SJCRH30 (cell line): ENCODE data around the gene OXT. TPM values are rescaled to one million over a fixed set of nuclear protein-coding genes. Genes with fewer than 3 reads are reported as not detected.
"Not testable (repeated sequence)": the region's sequence is repeated elsewhere in the genome, so short reads cannot be mapped to it uniquely, and the experiment has no call there.

Source experiments
- DNase-seq, 2 experiments: peaks; one replicate each; pipeline ENCODE4 v3.0.0-alpha.2; 2015 to 2020
- H3K27ac ChIP-seq: fragments of 250-450 bp; sonication (Bioruptor Pico); 2 replicates; pipeline ENCODE4 v1.5.1; 2020; ENCODE audit warnings: mild to moderate bottlenecking, moderate library complexity
- H3K27me3 ChIP-seq: fragments of 250-450 bp; sonication (Bioruptor Pico); 2 replicates; pipeline ENCODE4 v1.5.1; 2020; ENCODE audit warnings: mild to moderate bottlenecking, moderate library complexity
- H3K36me3 ChIP-seq: fragments of 250-450 bp; sonication (Bioruptor Pico); 2 replicates; pipeline ENCODE4 v1.5.1; 2020; ENCODE audit warnings: mild to moderate bottlenecking, moderate library complexity
- H3K4me1 ChIP-seq: fragments of 250-450 bp; sonication (Bioruptor Pico); 2 replicates; pipeline ENCODE4 v1.5.1; 2020; ENCODE audit warnings: mild to moderate bottlenecking, moderate library complexity
- H3K4me3 ChIP-seq: fragments of 250-450 bp; sonication (Bioruptor Pico); 2 replicates; pipeline ENCODE4 v1.5.1; 2020; ENCODE audit warnings: mild to moderate bottlenecking, moderate library complexity
- H3K9me3 ChIP-seq: fragments of 250-450 bp; sonication (Bioruptor Pico); replicated peaks from 2 replicates; pipeline ENCODE4 v1.5.1; 2020; ENCODE audit warnings: mild to moderate bottlenecking, moderate library complexity
- total RNA-seq: library from RNA; depleted of rRNA; stranded (reverse); fragments of >200 nt; shearing (Covaris generic); gene quantifications from 2 replicates; pipeline ENCODE4 v1.2.3, GENCODE V29; 2014

The OXT gene
- total RNA-seq, 1 experiment from 2014 or later = not detected

DNA sequence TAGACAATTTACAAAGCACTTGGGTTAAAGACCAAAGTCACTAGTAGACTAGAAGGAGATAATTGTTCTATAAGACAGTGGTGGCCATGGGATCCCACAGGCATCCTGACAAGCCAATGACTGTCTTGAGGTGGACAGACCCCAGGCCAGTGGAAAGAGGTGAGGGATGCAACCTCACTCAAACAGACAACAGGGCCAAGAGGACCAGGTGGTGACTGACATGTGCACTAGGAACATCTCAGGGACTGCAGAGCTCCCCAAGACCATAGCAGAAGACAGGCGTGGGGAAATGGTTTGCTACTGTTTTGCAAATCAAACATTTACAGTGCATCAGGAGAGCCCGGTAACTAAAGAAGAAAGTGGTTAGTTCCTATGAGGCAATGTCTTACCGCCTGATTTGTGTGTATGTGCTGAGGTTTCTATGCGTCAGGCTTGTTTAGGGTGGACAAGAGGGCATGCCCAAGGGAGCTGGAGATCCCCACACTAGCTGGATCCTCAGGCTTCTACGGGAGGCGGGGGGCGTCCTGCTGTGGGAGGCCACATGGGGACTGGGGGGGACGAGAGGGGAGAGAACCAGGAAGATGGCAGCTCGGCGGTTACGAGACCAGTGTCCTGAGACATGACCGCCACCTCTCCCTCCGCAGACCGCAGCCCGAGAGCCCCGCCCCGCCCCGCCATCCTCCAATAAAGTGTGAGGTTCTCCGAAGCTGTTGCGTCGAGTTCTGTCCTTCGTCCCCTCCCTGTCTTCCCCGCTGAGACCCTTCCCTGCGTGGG lies 26.2 kb upstream of the OXT start:
- Histone ChIP-seq H3K27ac (peak overlapping the region; percentile 67), H3K9me3 (no peaks in the 10 kb centered on the region)

DNA sequence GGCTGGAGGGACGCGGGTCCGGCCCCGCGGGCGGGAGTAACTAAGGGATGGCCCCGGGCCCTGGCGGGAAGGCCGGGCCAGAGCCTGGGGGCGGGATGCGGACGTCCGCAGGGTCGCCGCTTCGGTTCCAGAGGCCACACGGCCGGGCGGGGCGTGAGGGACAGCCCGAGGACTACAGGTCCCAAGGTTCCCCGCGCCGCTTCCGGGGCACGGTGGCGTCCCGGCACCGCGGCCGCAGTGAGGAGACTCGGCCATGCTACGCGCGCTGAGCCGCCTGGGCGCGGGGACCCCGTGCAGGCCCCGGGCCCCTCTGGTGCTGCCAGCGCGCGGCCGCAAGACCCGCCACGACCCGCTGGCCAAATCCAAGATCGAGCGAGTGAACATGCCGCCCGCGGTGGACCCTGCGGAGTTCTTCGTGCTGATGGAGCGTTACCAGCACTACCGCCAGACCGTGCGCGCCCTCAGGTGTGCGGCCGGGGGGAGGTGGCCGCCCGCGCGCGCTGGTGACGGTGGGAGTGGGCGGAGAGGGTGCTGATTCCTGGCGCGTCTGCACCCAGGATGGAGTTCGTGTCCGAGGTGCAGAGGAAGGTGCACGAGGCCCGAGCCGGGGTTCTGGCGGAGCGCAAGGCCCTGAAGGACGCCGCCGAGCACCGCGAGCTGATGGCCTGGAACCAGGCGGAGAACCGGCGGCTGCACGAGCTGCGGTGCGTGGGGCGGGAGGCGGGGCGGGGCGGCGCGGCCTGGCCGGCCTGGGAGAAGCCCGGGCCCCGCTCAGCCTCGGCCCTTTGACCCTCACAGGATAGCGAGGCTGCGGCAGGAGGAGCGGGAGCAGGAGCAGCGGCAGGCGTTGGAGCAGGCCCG lies 25.4 kb upstream of the OXT start, which contains the start of gene MRPS26:
Gene MRPS26 (plus strand): TSS at position 237 of the 861 bp plus-strand sequence. CDS start 17 bp downstream, at position 254.
- Histone ChIP-seq H3K9me3 (no peaks in the 10 kb centered on the region), H3K27ac (peak within 1 kb of the TSS; percentile 67), H3K36me3 (peaks cover 12% of the 10 kb centered on the region; the same call in 1 of the 2 replicates), H3K27me3 (no peaks in the 10 kb centered on the region), H3K4me1 (peaks cover 8% of the 10 kb centered on the region), H3K4me3 (peak within 1 kb of the TSS; percentile 95)
- peak; percentile 88 to 90 for DNase-seq

More for the DNA sequence above, 26.2 kb upstream of the OXT start:
- Histone ChIP-seq H3K36me3 (peaks cover 12% of the 10 kb centered on the region; the same call in 1 of the 2 replicates), H3K4me3 (peak overlapping the region; percentile 95), H3K27me3 (no peaks in the 10 kb centered on the region), H3K4me1 (peaks cover 8% of the 10 kb centered on the region)
- peak; percentile 80 to 83 for DNase-seq

- Histone ChIP-seq H3K4me1 (peaks cover 8% of the 10 kb centered on the region), H3K9me3 (no peaks in the 10 kb centered on the region), H3K27ac (no peak overlapping the region), H3K4me3 (peak overlapping the region; percentile 95), H3K36me3 (peaks cover 12% of the 10 kb centered on the region; the same call in 1 of the 2 replicates), H3K27me3 (no peaks in the 10 kb centered on the region)
- DNase-seq = no peak
Measured at GRCh38 chr20:3046677-3047462, 24.6 kb upstream of the OXT start.

- no peak for DNase-seq
- peaks cover 12% of the 10 kb centered on the region; the same call in 1 of the 2 replicates for H3K36me3 ChIP-seq
- no peak overlapping the region for H3K4me3 ChIP-seq
- peaks cover 8% of the 10 kb centered on the region for H3K4me1 ChIP-seq
- H3K27me3 ChIP-seq = no peaks in the 10 kb centered on the region
- H3K27ac ChIP-seq = no peak overlapping the region
- H3K9me3 ChIP-seq = no peaks in the 10 kb centered on the region
Measured at GRCh38 chr20:3047486-3048419, 23.7 kb upstream of the OXT start.

- Histone ChIP-seq H3K4me3 (no peak overlapping the region), H3K27ac (no peak overlapping the region), H3K27me3 (no peaks in the 10 kb centered on the region), H3K4me1 (peaks cover 3% of the 10 kb centered on the region; the same call in 1 of the 2 replicates), H3K9me3 (no peaks in the 10 kb centered on the region), H3K36me3 (peaks cover 12% of the 10 kb centered on the region; the same call in 1 of the 2 replicates)
- no peak for DNase-seq
Measured at GRCh38 chr20:3051385-3052019, 19.9 kb upstream of the OXT start.

GRCh38 chr20:3059489-3059888 lies 11.9 kb upstream of the OXT start:
- Histone ChIP-seq H3K9me3 (no peaks in the 10 kb centered on the region), H3K4me3 (no peak overlapping the region), H3K36me3 (no peaks in the 10 kb centered on the region), H3K27ac (no peak overlapping the region), H3K27me3 (no peaks in the 10 kb centered on the region), H3K4me1 (no peaks in the 10 kb centered on the region)
- DNase-seq = no peak

- H3K4me1 ChIP-seq, H3K9me3 ChIP-seq, H3K27ac ChIP-seq, H3K4me3 ChIP-seq, H3K27me3 ChIP-seq, DNase-seq, H3K36me3 ChIP-seq: not testable (repeated sequence)
Measured at GRCh38 chr20:3064119-3064518, 7.3 kb upstream of the OXT start.

DNA sequence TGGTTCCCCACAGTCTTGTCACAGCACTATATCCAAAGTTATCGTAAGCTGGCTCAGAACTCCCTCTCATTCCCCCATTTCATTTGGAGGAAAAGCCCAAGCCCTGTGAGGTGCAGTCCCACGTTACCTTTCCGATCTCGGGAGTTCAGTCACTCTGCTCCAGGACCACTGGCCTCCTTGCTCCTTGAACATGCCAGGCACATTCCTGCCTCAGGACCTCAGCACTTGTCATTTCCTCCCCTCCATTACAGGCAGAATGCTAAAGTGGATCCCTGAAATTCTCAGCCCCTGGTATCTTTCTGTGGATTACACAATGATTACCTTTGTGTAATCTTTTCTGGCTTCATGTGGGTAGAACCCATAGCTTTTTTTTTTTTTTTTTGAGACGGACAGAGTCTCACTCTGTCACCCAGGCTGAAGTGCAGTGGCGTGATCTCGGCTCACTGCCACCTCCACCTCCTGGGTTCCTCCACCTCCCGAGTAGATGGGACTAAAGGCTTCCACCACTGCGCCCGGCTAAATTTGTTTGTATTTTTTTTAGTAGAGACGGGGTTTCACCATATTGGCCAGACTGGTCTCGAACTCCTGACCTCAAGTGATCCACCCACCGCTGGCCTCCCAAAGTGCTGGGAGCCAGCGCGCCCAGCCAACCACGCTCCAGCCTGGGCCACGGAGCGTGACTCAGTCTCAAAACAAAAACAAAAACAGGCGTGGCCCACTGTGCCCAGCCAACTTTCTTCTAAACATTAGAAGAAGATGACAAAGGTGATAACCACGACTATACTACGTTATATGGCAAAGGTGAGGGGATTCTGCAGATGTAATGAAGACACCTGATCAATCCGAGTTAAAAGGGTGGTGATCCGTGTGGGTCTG lies 4.0 kb upstream of the OXT start:
- no peak overlapping the region for H3K27ac ChIP-seq
- DNase-seq = no peak
- no peaks in the 10 kb centered on the region for H3K9me3 ChIP-seq
- no peak overlapping the region for H3K4me3 ChIP-seq
- H3K4me1 ChIP-seq = 0 out of 2 replicates have a peak, but pooled peaks cover 2% of the 10 kb centered on the region
- no peaks in the 10 kb centered on the region for H3K36me3 ChIP-seq
- no peaks in the 10 kb centered on the region for H3K27me3 ChIP-seq

DNA sequence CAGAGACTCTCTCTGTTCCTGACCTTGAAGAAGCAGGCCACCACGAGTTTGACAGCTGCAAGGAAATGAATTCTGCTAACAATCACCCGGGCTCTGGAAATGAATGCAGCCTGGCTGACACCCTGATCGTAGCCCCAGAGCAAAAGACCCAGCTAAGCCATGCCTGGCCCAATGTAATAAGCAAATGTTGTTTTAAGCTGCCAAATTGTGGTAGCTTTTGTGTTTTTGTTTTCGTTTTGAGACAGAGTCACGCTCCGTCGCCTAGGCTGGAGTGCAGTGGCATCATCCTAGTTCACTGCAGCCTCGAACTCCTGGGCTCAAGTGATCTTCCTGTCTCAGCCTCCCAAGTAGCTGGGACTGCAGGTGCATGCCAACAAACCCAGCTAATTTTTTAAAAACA lies 3.3 kb upstream of the OXT start:
- Histone ChIP-seq H3K4me1 (0 out of 2 replicates have a peak, but pooled peaks cover 2% of the 10 kb centered on the region), H3K4me3 (no peak overlapping the region), H3K36me3 (no peaks in the 10 kb centered on the region), H3K27ac (no peak overlapping the region), H3K9me3 (no peaks in the 10 kb centered on the region), H3K27me3 (no peaks in the 10 kb centered on the region)
- peak in 1 of 2 experiments; percentile 32 for DNase-seq

- Histone ChIP-seq H3K36me3 (no peaks in the 10 kb centered on the region), H3K4me1 (0 out of 2 replicates have a peak, but pooled peaks cover 2% of the 10 kb centered on the region), H3K27me3 (no peaks in the 10 kb centered on the region), H3K27ac (no peak overlapping the region), H3K9me3 (no peaks in the 10 kb centered on the region), H3K4me3 (no peak overlapping the region)
- DNase-seq = no peak
Measured at GRCh38 chr20:3068986-3069900, 2.2 kb upstream of the OXT start.

- no peak for DNase-seq
- Histone ChIP-seq H3K9me3 (no peaks in the 10 kb centered on the region), H3K27ac (no peak overlapping the region), H3K4me1 (0 out of 2 replicates have a peak, but pooled peaks cover 2% of the 10 kb centered on the region), H3K27me3 (no peaks in the 10 kb centered on the region), H3K36me3 (no peaks in the 10 kb centered on the region), H3K4me3 (no peak overlapping the region)
Measured at GRCh38 chr20:3070725-3071124, 695 bp upstream of the OXT start.

GRCh38 chr20:3071266-3071609 lies 182 bp upstream of the OXT start:
- Histone ChIP-seq H3K27ac (no peak overlapping the region), H3K4me1 (0 out of 2 replicates have a peak, but pooled peaks cover 2% of the 10 kb centered on the region)

More at GRCh38 chr20:3071266-3071609, 182 bp upstream of the OXT start:
- DNase-seq = no peak
- Histone ChIP-seq H3K36me3 (no peaks in the 10 kb centered on the region), H3K4me3 (no peak overlapping the region), H3K27me3 (no peaks in the 10 kb centered on the region), H3K9me3 (no peaks in the 10 kb centered on the region)
